Measurements from ENCODE around the gene NTM. TPM values are rescaled to one million over a fixed set of nuclear protein-coding genes. Genes with fewer than 3 reads are reported as not detected.

NTM gene
- total RNA-seq, 1 experiment from 2014 or later, result 9.9 TPM

DNA sequence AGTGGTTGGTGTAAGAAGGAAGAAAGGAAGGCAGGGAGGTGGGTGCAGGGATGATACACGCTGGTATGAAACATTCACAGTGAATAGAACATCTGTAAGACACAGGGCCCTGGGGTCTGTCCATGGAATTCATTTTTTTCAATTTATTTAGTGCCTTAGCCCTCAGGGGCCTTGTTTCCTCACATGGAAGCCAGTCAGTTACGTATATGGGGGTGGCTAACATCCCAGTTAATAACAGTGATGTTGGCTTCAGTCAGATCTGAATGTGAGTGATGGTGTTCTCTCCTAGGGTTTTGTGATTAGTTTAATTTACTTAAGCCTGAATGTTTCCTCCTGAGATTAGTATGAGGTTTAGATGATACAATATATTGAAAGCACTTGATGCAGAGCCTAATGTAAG, 577.1 kb downstream of the NTM start:
- no peaks in the 10 kb centered on the region for H4K20me1 ChIP-seq (ENCODE audit: control insufficient read depth, insufficient read depth, insufficient read length)
- H3K23ac ChIP-seq (ENCODE audit: insufficient read length, low read depth, low read length), result no peak overlapping the region
- no peaks in the 10 kb centered on the region for H3K27me3 ChIP-seq (ENCODE audit: insufficient read depth, low read length)
- H3K23me2 ChIP-seq (ENCODE audit: insufficient read length, low read depth, low read length, poor library complexity, severe bottlenecking), result no peaks in the 10 kb centered on the region
- H2AFZ ChIP-seq (ENCODE audit: low read length), result no peak overlapping the region
- WGBS (ENCODE audit: extremely low coverage, insufficient read length, low lambda C conversion rate), result no CpG with 5 or more reads among the region's 2 CpGs
- no peak overlapping the region for H2BK12ac ChIP-seq (ENCODE audit: insufficient read length, low read depth, low read length)
- H3K36me3 Mint-ChIP-seq (ENCODE audit: insufficient read depth in 1 of 3, low read depth in 3 of 3), result peaks cover 0 to 2% (median 0%) of the 10 kb centered on the region in 3 experiments; a peak in 1 of 7 replicates
- no peak overlapping the region for H3K14ac ChIP-seq (ENCODE audit: insufficient read depth, low read length)
- no peak overlapping the region for H2BK20ac ChIP-seq (ENCODE audit: low read depth, low read length, poor library complexity, severe bottlenecking)
- H3K4me3 Mint-ChIP-seq, result no peak overlapping the region
- H3K27me3 Mint-ChIP-seq (ENCODE audit: low read depth), result no peaks in the 10 kb centered on the region; the same call in 1 of the 2 replicates
- H3K9ac ChIP-seq (ENCODE audit: extremely low read depth, insufficient read length, low read length), result no peak overlapping the region
- no peaks in the 10 kb centered on the region for H3K4me1 Mint-ChIP-seq
- no peak overlapping the region for H2BK15ac ChIP-seq (ENCODE audit: low read depth, low read length)
- H3K27ac Mint-ChIP-seq, result no peak overlapping the region
- H2BK120ac ChIP-seq (ENCODE audit: low read depth, low read length, poor library complexity, severe bottlenecking), result no peak overlapping the region
- no peak overlapping the region for H4K91ac ChIP-seq (ENCODE audit: insufficient read length, low read depth, low read length)
- H3K4ac ChIP-seq (ENCODE audit: low read depth, low read length), result no peak overlapping the region
- H3T11ph ChIP-seq (ENCODE audit: low read length), result no peak overlapping the region
- H3K9me3 Mint-ChIP-seq, result no peaks in the 10 kb centered on the region
- H2BK5ac ChIP-seq (ENCODE audit: insufficient read length, low read length), result no peak overlapping the region
- no peaks in the 10 kb centered on the region for H3K4me1 ChIP-seq (ENCODE audit: insufficient read depth, low read length)
- no peak overlapping the region for H3K4me2 ChIP-seq (ENCODE audit: insufficient read depth, insufficient read length, low read length)
- no peak overlapping the region for H3K27ac ChIP-seq (ENCODE audit: insufficient read length, low read depth, low read length)
- H4K5ac ChIP-seq (ENCODE audit: insufficient read length, low read depth, low read length), result no peak overlapping the region
- no peak for DNase-seq
- TF ChIP-seq, protein P1, sequence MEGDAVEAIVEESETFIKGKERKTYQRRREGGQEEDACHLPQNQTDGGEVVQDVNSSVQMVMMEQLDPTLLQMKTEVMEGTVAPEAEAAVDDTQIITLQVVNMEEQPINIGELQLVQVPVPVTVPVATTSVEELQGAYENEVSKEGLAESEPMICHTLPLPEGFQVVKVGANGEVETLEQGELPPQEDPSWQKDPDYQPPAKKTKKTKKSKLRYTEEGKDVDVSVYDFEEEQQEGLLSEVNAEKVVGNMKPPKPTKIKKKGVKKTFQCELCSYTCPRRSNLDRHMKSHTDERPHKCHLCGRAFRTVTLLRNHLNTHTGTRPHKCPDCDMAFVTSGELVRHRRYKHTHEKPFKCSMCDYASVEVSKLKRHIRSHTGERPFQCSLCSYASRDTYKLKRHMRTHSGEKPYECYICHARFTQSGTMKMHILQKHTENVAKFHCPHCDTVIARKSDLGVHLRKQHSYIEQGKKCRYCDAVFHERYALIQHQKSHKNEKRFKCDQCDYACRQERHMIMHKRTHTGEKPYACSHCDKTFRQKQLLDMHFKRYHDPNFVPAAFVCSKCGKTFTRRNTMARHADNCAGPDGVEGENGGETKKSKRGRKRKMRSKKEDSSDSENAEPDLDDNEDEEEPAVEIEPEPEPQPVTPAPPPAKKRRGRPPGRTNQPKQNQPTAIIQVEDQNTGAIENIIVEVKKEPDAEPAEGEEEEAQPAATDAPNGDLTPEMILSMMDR (conservative IDR thresholded peaks at IDR 0.05), result no peak
- H4K8ac ChIP-seq (replicated peaks; ENCODE audit: insufficient read length, low read depth, low read length), result no peak overlapping the region
- no peaks in the 10 kb centered on the region for H3K9me3 ChIP-seq (ENCODE audit: control insufficient read depth, low read depth, low read length)
- no peaks in the 10 kb centered on the region for H3K79me2 ChIP-seq (ENCODE audit: insufficient read depth, low read length)
- H3K56ac ChIP-seq (ENCODE audit: insufficient read length, low read depth, low read length), result no peak overlapping the region
- no peaks in the 10 kb centered on the region for H3K79me1 ChIP-seq (ENCODE audit: insufficient read depth, low read depth, low read length, poor library complexity, severe bottlenecking)
- no peak overlapping the region for H3K18ac ChIP-seq (ENCODE audit: insufficient read length, low read depth, low read length)
- no peak overlapping the region for H2AK5ac ChIP-seq (ENCODE audit: insufficient read length, low read length)
